Gastrocnemius medialis (tissue), 4 donors: ENCODE results near the gene TBXA2R.

ENCODE experiments used
- POLR2A ChIP-seq, 2 donors: fragments of 450-650 bp; IDR thresholded peaks; one replicate each; pipeline ENCODE4 v1.6.1; 2017; ENCODE audit warnings: antibody characterized with exemption in 2 of 2, mild to moderate bottlenecking in 2 of 2, moderate library complexity in 2 of 2
- TF ChIP-seq, protein P1 (sequence below), 5 experiments: fragments of 450-650 bp in 3 of 5; fragments of 200-600 bp in 2 of 5; sonication (generic) in 2 of 5; IDR thresholded peaks in 4 of 5; conservative IDR thresholded peaks in 1 of 5; 1 replicate in 4 of 5; 2 replicates in 1 of 5; pipeline ENCODE4 v1.5.1; 2016 to 2019; ENCODE audit warnings: antibody characterized with exemption in 5 of 5, mild to moderate bottlenecking in 3 of 5, moderate library complexity in 3 of 5

DNA sequence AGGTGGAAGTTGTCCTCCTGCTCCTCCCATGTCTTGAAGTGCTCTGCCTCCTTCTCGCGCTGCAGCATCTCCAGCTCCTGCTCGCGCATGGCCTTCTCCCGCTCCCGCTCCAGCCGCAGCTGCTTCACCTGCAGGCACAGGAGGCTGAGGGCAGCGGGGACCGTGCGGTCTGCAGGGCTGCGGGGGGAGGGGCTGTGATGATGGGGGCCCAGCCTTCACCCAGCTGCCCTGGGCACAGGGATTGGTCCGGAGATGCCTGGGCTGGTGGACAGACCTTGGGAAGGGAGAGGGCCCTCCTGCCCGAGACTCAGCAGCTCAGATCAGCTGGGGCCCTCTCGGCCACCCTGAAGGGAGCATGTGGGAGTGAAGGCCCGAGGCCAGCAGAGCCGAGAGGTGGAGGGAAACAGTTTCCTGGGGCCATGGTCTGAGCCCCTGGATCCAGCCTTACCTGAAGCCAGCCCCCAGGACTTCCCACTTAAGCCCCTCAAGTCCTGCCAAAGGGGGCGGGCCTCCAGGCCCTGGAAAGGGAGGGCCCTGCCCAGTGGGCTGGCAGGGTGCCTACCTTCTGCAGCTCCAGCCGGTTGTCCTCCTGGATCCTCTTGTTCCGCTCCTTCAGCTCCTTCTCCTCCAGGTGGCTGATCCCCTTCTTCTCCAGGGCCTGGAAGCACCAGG, 13.6 kb upstream of the TBXA2R start:
- TF ChIP-seq POLR2A (IDR thresholded peaks at IDR 0.05), result no peak
- TF ChIP-seq, protein P1, sequence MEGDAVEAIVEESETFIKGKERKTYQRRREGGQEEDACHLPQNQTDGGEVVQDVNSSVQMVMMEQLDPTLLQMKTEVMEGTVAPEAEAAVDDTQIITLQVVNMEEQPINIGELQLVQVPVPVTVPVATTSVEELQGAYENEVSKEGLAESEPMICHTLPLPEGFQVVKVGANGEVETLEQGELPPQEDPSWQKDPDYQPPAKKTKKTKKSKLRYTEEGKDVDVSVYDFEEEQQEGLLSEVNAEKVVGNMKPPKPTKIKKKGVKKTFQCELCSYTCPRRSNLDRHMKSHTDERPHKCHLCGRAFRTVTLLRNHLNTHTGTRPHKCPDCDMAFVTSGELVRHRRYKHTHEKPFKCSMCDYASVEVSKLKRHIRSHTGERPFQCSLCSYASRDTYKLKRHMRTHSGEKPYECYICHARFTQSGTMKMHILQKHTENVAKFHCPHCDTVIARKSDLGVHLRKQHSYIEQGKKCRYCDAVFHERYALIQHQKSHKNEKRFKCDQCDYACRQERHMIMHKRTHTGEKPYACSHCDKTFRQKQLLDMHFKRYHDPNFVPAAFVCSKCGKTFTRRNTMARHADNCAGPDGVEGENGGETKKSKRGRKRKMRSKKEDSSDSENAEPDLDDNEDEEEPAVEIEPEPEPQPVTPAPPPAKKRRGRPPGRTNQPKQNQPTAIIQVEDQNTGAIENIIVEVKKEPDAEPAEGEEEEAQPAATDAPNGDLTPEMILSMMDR (IDR thresholded peaks at IDR 0.05 in 4 of 5, conservative IDR thresholded peaks at IDR 0.05 in 1 of 5), result no peak
